Measurements from ENCODE around the gene BMPR1A. TPM values are rescaled to one million over a fixed set of nuclear protein-coding genes. Genes with fewer than 3 reads are reported as not detected.

The BMPR1A gene
- total and polyA plus RNA-seq, 10 of the 15 experiments (the other 5 are each of a cell fraction or from before 2014, with no cell fraction given) = 2.3 to 22.7 (median 13.1) TPM

DNA sequence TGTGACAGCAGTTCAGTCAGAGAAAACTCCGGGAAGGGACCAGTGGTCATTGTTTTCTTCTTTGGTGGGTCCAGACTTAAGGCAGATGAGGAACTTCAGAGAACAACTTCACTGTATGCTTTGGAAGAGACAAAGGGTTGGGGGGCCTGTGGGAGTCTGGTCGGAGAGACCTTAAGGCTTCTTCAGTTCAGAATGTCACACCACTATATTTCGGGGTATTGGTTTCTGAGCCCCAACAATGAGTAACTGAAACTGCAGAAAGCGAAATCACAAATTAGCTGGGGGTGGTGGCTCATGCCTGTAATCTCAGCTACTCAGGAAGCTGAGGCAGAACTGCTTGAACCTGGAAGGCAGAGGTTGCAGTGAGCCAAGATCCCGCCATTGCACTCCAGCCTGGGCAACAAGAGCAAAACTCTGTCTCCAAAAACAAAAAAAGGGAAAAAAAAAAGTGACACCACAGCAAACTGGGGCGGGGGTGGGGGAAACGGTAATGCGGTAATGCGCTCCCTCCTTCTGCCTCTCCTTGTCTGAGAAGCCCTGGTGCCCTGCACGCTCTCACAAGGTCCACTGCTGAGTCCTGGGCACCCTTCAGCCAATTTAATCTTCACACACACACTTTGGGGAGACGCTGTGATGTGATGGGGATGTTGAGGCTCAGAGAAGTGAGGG, 209.7 kb downstream of the BMPR1A start (continued):
- no peak for TF ChIP-seq BACH1 (IDR thresholded peaks at IDR 0.05; ENCODE audit: borderline replicate concordance)
- no peak; a peak in 1 of 4 replicates for TF ChIP-seq BHLHE40 (IDR thresholded peaks at IDR 0.05; ENCODE audit: borderline replicate concordance in 1 of 2, low read depth in 2 of 2, low read length in 1 of 2)
- TF ChIP-seq TBL1XR1 (IDR thresholded peaks at IDR 0.05; ENCODE audit: low read depth, low read length) = no peak
- TF ChIP-seq CHD2 (IDR thresholded peaks at IDR 0.05; ENCODE audit: borderline replicate concordance, low read depth, low read length) = no peak
- no peak for TF ChIP-seq DPF2 (IDR thresholded peaks at IDR 0.05)
- no peak for TF ChIP-seq SKIL (IDR thresholded peaks at IDR 0.05; ENCODE audit: low read depth, poor library complexity, severe bottlenecking)
- no peak for TF ChIP-seq E2F4 (IDR thresholded peaks at IDR 0.05; ENCODE audit: low read depth, low read length)
- TF ChIP-seq CREB1 (IDR thresholded peaks at IDR 0.05; ENCODE audit: low read depth) = no peak
- TF ChIP-seq POLR2AphosphoS5 (IDR thresholded peaks at IDR 0.05; ENCODE audit: low read length) = peak; percentile 32; the same call in 1 of the 2 replicates
- no peak for TF ChIP-seq STAT3 (IDR thresholded peaks at IDR 0.05; ENCODE audit: low read depth, low read length)
- TF ChIP-seq RAD51 (IDR thresholded peaks at IDR 0.05) = no peak
- TF ChIP-seq ZNF217 (IDR thresholded peaks at IDR 0.05) = no peak
- no peak for TF ChIP-seq MYB (IDR thresholded peaks at IDR 0.05; ENCODE audit: borderline replicate concordance, low read depth, low read length)
- TF ChIP-seq SREBF1 (IDR thresholded peaks at IDR 0.05; ENCODE audit: low read length) = no peak
- TF ChIP-seq RFX5 (IDR thresholded peaks at IDR 0.05; ENCODE audit: low read depth, low read length) = no peak
- TF ChIP-seq SREBF2 (IDR thresholded peaks at IDR 0.05; ENCODE audit: low read length) = no peak
- TF ChIP-seq CHD1 (IDR thresholded peaks at IDR 0.05; ENCODE audit: low read depth, low read length) = no peak
- TF ChIP-seq MYC (IDR thresholded peaks at IDR 0.05; ENCODE audit: insufficient read depth, insufficient read length, insufficient replicate concordance, low read length, severe bottlenecking) = no peak
- TF ChIP-seq ZSCAN29 (IDR thresholded peaks at IDR 0.05) = no peak
- TF ChIP-seq BCL11A (IDR thresholded peaks at IDR 0.05; ENCODE audit: low read depth, low read length) = no peak
- TF ChIP-seq ELK1 (IDR thresholded peaks at IDR 0.05; ENCODE audit: low read depth, low read length) = no peak
- TF ChIP-seq ATF3 (IDR thresholded peaks at IDR 0.05; ENCODE audit: borderline replicate concordance, extremely low read depth, low read depth, low read length) = no peak
- TF ChIP-seq, protein P1, sequence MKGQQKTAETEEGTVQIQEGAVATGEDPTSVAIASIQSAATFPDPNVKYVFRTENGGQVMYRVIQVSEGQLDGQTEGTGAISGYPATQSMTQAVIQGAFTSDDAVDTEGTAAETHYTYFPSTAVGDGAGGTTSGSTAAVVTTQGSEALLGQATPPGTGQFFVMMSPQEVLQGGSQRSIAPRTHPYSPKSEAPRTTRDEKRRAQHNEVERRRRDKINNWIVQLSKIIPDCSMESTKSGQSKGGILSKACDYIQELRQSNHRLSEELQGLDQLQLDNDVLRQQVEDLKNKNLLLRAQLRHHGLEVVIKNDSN (IDR thresholded peaks at IDR 0.05; ENCODE audit: borderline replicate concordance, extremely low read length, insufficient read depth, low read depth, low read length) = no peak
- no peak for TF ChIP-seq GABPA (IDR thresholded peaks at IDR 0.05; ENCODE audit: low read depth)
- TF ChIP-seq BMI1 (IDR thresholded peaks at IDR 0.05; ENCODE audit: borderline replicate concordance) = no peak
- TF ChIP-seq MXI1 (IDR thresholded peaks at IDR 0.05; ENCODE audit: low read depth, low read length) = no peak
- TF ChIP-seq ATF7 (IDR thresholded peaks at IDR 0.05; ENCODE audit: low read depth) = no peak

Data from GM12878 (cell line).